ENCODE results near the gene WDR7. TPM values are rescaled to one million over a fixed set of nuclear protein-coding genes. Genes with fewer than 3 reads are reported as not detected.
A peak's percentile ranks its signal among the peaks of the same experiment; 100 is the strongest.

Gene WDR7
- total RNA-seq, 1 donor from 2014 or later: 29.3 TPM

DNA sequence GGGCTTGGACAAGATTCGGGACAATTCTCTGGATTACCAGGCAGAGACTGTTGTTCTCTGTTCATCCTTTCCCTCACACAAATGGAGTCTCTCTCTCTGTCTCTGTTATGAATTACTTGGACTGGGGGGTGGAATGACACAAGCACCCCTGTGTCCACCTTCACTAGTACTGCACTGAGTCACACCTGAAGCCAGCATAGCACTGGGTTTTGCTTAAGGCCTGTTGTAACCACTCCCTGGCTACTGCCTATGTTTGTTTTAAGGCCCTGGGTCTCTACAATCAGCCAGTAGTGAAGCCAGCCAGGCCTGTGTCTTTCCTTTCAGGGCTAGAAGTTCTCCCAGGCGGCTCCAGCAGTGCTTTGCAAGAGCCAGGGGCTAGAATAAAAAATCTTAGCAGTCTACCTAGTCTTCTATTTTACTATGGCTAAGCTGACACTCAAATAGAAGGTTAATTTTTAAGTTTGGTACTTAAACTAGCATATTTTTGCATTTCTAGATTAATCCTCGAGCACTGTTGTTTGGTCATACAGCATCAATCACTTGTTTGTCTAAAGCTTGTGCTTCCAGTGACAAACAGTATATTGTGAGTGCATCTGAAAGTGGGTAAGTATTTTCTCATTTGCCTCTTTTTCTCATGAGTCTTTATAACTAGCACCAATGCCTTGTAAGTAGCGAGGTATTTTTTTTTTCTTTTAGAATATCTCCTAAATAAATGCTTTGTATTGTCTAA, 27.8 kb downstream of the WDR7 start:
- DNase-seq: no peak
- Histone ChIP-seq H3K9me3 (replicated peaks) (peaks cover 6% of the 10 kb centered on the region), H3K4me3 (no peak overlapping the region), H3K27me3 (ENCODE audit: low read depth) (no peaks in the 10 kb centered on the region), H3K27ac (replicated peaks) (no peak overlapping the region), H3K4me1 (peaks cover 15% of the 10 kb centered on the region), H3K36me3 (peaks cover 17% of the 10 kb centered on the region)
- no peak for TF ChIP-seq CTCF (IDR thresholded peaks at IDR 0.05; ENCODE audit: borderline replicate concordance)
- intact Hi-C loops (cut with micrococcal nuclease): no loop called here

DNA sequence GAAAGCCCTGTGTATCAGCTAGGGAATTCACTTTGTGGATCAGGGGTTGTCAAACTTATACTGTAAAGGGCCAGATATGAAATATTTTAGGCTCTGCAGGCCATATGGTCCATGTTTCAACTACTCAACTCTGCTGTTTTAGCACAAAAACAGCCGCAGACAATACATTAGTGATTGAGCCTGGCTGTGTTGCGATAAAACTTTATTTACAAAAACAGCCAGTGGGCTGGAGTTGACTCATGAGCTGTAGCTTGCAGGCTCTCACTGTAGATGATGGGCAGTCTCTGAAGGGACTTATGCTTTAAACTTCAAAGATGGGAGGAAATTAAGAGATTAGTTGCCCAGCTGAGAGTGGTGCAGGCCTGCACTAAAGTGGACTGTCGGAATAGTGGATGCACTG, 33.1 kb downstream of the WDR7 start:
- no peak for TF ChIP-seq CTCF (IDR thresholded peaks at IDR 0.05; ENCODE audit: borderline replicate concordance)
- peaks cover 52% of the 10 kb centered on the region for H3K36me3 ChIP-seq
- no peak for DNase-seq
- no peaks in the 10 kb centered on the region for H3K9me3 ChIP-seq (replicated peaks)
- intact Hi-C loops (cut with micrococcal nuclease): no loop called here
- peaks cover 5% of the 10 kb centered on the region for H3K4me1 ChIP-seq
- H3K27ac ChIP-seq (replicated peaks): no peak overlapping the region
- no peak overlapping the region for H3K4me3 ChIP-seq
- H3K27me3 ChIP-seq (ENCODE audit: low read depth): no peaks in the 10 kb centered on the region

DNA sequence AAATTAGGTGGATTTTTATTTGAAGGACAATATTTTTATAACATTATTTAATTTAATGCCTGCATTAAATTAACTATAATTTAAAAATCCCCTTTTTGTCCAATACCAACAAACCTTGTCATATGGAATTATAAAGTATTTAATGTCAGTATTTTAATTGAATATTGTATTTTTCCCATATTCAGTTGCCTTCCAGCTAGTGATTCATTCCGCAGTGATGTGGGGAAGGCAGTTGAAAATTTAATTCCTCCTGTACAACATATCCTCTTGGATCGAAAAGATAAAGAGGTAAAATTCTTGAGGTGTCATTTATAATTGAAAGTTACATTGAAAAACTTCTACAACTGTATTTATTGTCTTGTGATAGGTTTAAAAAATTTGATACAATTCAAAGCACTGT, 40.4 kb downstream of the WDR7 start:
- H3K27me3 ChIP-seq (ENCODE audit: low read depth): no peaks in the 10 kb centered on the region
- intact Hi-C loops (cut with micrococcal nuclease): no loop called here
- peaks cover 4% of the 10 kb centered on the region for H3K4me1 ChIP-seq
- TF ChIP-seq CTCF (IDR thresholded peaks at IDR 0.05; ENCODE audit: borderline replicate concordance): no peak
- H3K27ac ChIP-seq (replicated peaks): no peak overlapping the region
- H3K4me3 ChIP-seq: no peak overlapping the region
- no peaks in the 10 kb centered on the region for H3K9me3 ChIP-seq (replicated peaks)
- DNase-seq: no peak
- H3K36me3 ChIP-seq: peaks cover 64% of the 10 kb centered on the region

- H3K36me3 ChIP-seq: peaks cover 38% of the 10 kb centered on the region
- intact Hi-C loops (cut with micrococcal nuclease): no loop called here
Observed at GRCh38 chr18:56696966-56697365, 45.8 kb downstream of the WDR7 start.

GRCh38 chr18:56702946-56703345, 51.8 kb downstream of the WDR7 start:
- Histone ChIP-seq H3K27ac (replicated peaks) (no peak overlapping the region), H3K27me3 (ENCODE audit: low read depth) (no peaks in the 10 kb centered on the region), H3K36me3 (no peaks in the 10 kb centered on the region), H3K4me3 (no peak overlapping the region), H3K4me1 (no peaks in the 10 kb centered on the region), H3K9me3 (replicated peaks) (no peaks in the 10 kb centered on the region)
- TF ChIP-seq CTCF (IDR thresholded peaks at IDR 0.05; ENCODE audit: borderline replicate concordance): peak; percentile 52
- intact Hi-C loops (cut with micrococcal nuclease): no loop called here
- no peak for DNase-seq

More at GRCh38 chr18:56696966-56697365, 45.8 kb downstream of the WDR7 start:
- no peak for TF ChIP-seq CTCF (IDR thresholded peaks at IDR 0.05; ENCODE audit: borderline replicate concordance)
- H3K4me1 ChIP-seq: peaks cover 2% of the 10 kb centered on the region
- DNase-seq: no peak
- H3K9me3 ChIP-seq (replicated peaks): no peaks in the 10 kb centered on the region
- H3K27ac ChIP-seq (replicated peaks): no peak overlapping the region
- H3K4me3 ChIP-seq: no peak overlapping the region
- no peaks in the 10 kb centered on the region for H3K27me3 ChIP-seq (ENCODE audit: low read depth)

Data from left ventricle myocardium inferior (tissue), 1 donor.